DMS53 treated with DMSO at 0.1 percent for 48 hours (cell line): ENCODE data around the gene HOXA11.

Experiments
- DNase-seq: peaks from one replicate; lab custom pipeline; 2025; ENCODE audit not compliant: unreplicated experiment; lab: John Stamatoyannopoulos, UW

Gene HOXA11

DNA sequence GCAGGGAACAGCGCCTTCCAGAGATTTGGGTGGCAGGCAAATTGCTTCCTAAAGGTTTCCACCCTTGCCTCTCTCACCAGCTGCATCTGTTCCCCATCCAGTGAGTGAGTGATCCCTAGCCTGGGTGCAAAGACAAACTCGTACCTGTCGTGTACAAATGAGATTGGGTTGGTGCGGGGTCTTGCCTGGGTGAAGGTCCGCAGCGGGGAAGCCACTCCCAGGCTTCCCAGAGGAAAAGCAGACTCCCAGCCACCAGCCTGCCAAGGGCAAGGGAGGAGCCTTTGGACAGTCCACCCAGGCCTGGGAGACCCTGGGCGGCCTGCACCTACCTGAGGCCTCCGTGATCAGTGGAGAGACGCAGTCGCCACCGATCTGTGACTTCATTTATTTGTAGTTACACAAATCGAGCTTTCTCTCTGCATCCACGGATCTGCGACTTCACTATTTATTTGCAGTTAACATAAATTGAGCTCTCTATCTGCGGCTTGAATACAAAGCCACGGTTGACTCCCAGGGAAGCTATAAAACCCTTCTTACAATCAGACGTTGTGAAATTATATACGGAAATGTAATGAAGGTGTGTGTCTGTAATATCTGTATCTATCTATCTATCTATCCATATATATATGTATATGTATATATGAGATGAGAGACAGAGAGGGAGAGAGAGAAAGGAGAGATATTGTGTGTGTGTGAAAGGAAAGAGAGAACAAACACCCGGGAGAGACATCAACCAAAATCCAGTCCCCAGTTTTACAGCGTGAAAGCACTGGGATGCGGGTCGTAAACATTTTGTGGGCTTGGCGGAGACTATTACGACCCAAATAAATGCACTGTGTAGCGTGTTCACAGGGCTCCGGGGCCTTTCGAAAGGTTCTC lies 25.5 kb downstream of the HOXA11 start:
- DNase-seq = no peak

DNA sequence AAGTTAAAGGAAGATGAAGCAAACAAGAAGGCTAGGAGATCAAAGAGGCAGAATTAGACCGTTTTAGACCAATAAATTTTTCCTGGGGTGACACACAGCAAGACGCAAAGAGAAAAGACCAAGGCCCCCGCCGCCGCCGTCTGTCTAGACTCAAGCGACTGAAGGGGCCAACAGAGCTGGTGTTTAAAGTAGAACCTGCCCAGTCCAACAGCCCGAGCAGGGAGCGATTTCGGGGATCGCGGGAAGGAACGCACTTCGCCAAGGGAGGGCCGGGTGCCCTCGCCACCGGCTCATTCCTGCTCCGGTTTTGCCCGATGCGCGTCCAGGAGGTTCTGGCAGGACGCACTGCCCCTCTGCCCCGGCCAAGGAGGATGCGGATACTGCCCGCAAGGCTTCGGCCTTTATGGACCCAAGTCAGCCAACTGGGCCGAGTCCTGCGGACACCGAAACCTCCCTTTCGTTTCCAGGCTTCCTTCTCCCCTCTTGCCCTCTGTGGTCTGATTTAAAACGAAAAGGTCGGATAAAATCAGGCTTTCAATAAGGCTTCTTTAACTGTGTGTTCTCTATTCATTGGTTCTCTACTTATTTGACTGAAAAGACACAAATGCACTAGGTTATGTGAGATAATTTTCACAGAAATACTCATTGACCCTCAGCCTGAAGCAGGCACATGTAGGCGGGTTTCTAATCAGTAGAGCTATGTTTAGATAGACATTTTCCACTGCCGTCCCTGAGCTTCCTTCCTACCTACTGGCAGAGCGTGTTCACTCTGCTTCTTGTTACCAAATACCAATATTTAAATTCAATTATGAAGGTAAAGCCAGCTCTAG lies 26.4 kb downstream of the HOXA11 start:
- no peak for DNase-seq

DNA sequence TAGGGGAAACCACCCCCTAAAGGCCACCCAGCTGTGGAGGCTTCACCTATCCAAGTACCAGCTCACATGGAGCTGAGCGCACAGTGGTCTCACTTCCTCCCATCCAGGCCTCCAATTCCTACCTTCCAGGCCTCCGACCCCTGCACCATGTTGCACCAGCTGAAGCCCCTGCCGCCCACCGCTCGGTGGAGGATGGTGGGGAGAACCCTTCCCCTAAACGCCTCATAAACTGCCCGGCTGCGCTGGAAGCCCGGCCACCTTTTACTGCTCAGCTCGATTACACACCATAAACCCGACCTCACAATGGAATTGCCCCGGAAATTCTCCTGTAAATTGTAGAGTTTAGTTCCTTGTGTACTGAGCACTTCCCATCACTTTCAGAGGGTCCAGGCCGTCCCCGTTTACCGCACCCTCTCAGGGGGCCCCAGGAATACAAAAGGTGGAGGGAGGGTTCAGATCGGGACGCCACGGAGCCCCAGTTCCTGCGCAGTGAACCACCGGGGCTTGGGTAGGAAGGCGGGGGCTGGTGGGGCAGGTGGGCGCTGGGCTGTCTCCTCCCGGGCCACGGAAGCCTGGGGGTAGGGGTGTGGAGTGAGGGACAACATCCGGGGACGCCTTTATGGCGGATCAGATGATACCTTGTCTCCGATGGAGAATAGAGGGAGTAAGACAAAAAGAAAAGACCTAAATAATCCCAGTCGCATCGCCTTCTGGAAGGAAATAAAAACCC lies 27.2 kb downstream of the HOXA11 start:
- no peak for DNase-seq

DNA sequence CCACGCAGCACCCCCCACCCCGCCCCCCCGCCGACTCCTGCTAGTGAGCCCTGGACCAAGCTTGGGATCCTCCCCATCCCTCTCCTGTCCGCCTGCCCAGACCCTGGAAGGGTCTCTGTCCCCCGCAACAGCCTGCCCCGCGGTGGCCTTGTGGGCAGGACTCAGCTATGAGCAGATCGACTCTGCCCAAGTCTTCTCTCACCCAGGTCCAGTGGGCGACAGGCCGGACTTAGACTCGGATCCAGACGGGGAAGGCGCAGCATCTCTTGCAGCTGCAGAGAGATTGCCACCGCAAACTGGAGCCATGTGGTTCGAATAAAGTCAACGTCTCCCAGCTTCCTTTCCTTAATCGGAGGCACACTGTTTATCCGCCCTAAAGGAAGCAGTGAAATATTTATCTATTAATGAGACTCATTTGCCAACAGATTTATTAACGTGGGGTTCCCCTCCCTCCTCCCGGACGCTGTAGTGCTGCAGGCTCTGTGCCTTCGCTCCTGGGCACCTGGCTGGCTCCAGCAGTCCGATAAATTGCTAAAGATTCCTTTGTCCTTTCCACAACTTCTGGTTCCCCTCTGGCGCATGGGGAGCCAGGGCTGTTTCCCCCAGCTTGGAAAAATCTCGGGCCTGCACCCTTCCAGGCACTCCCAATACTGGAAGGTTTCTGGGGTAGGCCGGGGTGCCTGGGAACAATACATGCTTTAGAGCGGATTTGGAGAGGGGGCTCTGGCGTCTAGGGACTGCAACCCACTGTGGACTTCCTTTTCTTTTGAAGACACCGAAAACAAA lies 27.9 kb downstream of the HOXA11 start:
- no peak for DNase-seq

DNA sequence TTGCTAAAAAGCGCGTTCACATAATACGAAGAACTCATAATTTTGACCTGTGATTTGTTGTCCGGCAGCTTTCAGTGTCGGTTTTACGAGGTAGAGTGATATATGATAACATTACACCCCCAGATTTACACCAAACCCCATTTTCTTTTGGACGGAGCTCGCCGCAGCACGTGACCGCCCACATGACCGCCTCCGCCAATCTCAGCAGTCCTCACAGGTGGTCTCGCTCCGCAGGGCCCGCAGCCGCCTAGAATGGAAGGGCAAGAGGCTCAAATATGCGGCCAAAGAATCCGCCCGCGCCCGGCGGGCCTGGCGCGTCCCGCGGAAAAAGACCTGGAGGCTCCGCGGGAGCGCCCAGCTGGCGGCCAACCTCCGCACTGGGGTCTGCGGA lies 28.5 kb downstream of the HOXA11 start, which contains the start of gene HOXA7:
TSS of gene HOXA7 (minus strand) at position 168 of the 391 bp plus-strand sequence. CDS start at position 38, 130 bp downstream.
- no peak for DNase-seq

DNA sequence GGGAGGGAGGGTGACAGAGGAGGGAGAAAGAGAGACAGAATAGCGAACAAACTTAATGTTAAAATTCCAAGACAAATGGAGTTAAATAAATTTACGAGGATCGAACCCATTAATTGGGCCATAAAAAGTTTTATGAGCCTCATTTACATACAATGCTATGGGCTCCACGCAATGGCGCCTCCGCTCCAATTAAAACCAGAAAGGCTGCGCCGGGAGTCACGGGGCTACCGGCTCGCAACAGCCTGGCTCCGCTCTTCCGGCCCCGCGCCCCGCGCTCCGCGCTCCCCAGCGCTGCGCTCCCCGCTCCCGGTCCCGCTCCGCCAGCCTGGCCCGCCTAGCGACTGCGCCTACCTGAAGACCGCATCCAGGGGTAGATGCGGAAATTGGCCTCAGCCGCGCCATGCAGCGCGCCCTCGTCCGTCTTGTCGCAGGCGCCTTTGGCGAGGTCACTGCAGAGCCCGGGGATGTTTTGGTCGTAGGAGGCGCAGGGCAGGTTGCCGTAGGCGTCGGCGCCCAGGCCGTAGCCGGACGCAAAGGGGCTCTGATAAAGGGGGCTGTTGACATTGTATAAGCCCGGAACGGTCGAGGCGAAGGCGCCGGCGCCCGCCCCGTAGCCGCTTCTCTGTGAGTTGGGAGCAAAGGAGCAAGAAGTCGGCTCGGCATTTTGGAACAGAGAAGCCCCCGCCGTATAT lies 29.1 kb downstream of the HOXA11 start:
- DNase-seq = no peak

DNA sequence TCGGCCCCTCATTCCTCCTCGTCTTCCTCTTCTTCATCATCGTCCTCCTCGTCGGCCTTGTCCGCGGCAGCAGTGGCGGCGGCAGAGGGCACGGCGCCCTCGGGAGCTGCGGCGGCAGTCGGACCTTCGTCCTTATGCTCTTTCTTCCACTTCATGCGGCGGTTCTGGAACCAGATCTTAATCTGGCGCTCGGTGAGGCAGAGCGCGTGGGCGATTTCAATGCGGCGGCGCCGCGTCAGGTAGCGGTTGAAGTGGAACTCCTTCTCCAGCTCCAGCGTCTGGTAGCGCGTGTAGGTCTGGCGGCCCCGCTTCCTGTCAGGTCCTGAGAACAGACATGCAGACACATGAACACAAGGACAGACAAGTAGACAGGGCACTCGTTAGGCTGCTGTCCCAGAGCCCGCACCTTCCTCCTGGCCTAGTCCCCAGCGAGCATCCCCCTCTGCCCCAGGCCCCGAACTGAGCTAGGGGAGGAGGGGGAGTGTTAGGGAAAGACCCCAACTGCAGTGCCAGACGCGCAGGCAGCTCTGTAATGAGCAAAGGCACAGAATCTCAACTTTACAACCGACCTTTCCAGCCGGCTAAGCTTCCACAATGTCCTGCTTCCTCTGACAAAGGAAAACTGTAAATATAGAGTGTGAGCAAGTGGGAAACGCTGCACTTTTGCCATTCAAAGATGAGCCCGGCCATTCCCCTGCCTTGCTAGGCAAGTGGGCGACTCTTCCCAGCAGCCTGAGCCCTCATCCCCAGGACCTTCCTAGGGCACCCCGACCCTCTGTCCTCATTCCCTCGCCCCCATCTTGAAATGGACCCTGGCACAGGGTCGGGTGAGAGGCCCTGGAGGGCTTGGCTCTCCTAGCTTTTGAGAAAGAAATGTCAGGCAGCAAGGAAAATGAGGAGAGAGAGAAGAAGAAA lies 29.9 kb downstream of the HOXA11 start:
- DNase-seq = peak; percentile 34

DNA sequence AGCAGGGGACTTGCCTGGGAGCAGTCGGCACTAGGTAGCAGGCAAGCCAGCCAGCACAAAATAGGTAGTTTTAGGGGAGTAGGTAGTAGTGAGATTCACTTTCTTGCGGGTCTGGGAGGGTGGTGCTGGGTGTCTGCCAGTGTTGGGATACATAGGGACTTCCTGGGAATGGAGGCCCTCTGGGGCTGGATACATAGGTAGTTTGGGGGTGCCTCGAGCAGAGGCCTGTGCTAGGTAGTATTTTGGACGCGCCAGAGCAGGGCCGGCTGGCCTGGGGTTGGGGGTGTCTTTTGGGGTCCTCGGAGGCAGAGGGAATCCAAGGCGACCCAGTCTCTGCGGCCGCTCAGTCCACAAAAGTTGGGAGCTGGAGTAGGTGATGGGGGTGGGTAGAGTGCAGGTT lies 30.7 kb downstream of the HOXA11 start:
- DNase-seq = no peak

DNA sequence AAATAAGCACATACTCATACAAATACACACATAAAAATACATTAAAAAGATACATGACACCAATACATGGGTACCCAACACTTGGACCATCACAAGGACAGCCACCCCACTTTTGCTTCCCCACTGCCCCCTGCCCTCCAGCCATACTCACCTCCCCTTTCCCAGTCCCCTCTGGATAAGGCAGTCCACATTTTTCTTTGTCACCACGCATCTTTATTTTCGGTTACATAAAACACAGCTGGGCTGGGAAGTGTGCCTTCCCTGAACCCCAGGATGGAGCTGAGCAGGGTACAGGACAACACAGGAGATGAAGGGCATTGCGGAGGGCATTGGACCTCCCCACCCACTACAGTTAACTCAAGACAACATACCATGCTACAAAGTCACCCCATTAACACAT lies 31.5 kb downstream of the HOXA11 start:
- no peak for DNase-seq

DNA sequence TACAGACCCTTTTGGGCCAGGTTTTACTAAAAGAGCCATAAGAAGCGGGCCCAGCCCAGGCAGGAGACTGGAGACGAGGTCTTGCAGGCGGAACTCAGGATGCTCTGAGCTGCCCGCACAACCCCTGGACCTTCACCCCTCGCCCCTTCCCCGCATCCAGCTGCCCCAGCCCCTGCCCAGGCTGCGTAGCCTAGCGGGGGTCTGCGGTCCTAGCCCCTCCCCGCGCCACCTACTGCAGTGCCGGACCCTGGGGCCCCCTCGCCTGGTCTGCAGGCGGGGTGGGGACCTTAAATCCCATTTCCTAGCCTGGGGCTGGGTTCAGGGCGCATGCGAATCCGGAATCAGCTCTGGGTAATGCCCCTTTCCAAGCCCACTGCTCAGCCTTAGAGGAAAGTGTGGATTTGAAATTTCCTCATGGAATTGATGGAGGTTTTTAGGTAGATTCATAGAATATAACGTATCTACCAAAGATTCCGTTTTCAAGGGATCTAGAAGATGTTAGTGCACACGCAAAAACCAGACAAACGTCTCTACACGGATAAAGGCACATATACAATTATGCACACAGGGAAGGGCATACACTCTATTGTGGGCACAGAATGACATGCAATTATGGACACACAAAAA lies 32.1 kb downstream of the HOXA11 start:
- DNase-seq = no peak

DNA sequence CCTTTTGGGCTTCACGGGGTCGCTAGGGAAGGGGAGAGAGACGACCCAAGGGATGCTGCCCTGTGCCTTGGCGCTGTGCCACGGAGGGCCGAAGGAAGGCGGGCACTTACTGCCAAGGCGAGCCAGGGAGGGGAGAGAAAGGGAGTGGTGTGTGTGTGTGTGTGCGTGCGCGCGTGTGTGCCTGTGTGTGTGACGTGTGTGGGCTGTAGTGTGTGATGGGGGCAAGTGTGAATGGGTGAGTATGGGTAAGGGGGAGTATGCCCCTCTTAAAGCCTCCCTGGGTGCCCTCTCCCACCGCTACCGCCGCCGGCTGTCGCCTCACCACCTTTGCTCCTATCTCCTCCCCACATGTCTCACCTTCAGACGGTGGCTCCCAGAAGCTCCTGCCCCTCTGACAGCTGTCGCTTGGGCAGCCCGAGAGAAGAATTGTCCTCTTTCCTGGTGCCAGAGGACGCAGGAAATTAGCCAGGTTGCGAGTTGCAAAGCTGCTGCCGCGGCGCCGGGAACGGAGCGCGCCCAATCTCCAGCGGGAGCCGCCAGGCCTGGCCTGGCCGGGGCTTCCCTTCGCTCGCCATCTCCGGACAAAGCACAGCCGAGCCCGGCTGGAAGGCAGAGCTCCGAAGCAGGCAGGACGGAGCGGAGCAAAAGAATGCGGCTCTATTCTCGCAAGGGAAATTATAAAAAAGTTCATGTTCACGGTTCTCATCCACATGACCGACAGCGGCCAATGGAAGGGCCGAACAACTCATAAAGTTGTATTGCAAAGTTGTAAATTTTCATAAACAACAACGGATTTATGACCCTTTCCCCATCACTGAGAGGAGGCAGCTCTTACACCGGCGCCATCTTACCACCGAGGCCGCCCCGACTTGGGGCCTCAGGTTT lies 32.9 kb downstream of the HOXA11 start, which contains the start of gene HOXA3:
TSS of gene HOXA3 (minus strand) at position 653 of the 885 bp plus-strand sequence. CDS start 41,943 bp downstream, outside the sequence.
- peak; percentile 57 for DNase-seq

DNA sequence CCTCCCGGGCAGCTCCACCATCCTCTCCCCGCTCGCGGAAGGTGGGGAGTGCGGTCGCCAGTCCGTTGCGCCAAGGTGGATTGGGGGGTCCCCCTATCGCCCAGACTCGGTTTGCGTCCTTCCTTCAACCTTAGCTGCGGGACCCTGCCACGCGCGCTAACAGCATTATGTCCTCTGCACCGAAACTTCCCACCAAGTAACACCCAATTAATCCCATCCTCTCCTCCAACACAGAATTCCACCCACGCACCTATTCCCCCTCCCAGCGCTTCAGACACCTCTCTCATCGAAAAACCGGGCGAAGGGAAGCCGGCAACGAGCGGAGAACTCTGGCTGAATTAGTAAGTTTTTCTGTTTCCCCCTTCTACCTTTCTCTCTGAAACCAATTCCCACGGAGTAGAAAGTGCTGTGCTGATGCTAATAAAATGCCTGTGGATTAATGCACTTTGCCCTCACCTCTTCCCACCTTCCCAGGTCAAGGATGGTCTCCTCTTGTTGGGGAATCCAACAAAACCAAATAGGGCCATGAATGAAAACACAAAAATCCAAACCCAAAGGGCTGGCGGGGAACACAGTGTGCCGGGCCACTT lies 33.6 kb downstream of the HOXA11 start:
- no peak for DNase-seq

DNA sequence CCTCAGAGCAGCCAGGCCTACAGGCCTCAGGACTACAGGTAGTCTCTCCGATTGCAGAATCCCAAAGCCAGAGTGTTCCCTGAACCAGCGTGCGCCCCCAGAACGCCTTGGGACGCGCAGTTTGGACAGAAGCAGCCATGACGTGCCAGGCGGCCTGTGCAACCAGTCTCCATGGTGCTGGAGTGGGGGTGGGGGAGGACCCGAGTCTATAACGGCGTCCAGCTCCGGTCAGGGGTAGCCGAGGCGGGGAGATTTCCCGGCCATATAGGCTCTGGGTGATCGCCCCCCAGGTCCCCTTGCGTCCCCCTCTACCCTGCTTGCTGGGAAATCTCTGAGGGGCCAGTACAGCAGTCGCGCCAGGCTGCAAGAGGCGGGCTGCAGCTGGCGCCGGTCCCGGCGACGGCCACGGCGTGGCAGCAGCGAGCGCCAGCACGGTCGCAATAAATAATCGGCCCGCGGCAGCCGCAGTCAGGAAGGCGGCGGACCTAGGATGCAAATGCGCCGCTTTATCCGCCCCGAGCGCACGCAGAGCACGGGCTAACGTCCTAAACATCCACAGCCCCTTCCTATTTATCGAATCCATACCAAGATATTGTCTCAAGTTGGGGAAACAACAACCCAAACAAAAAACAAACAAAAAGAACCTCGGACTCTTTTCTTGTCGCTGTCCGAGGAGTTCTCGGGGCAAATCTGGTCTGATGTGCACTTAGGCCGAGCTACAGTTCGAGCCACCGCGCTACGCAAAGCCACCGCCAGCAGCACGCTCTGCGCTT lies 34.3 kb downstream of the HOXA11 start:
- peak; percentile 90 for DNase-seq

DNA sequence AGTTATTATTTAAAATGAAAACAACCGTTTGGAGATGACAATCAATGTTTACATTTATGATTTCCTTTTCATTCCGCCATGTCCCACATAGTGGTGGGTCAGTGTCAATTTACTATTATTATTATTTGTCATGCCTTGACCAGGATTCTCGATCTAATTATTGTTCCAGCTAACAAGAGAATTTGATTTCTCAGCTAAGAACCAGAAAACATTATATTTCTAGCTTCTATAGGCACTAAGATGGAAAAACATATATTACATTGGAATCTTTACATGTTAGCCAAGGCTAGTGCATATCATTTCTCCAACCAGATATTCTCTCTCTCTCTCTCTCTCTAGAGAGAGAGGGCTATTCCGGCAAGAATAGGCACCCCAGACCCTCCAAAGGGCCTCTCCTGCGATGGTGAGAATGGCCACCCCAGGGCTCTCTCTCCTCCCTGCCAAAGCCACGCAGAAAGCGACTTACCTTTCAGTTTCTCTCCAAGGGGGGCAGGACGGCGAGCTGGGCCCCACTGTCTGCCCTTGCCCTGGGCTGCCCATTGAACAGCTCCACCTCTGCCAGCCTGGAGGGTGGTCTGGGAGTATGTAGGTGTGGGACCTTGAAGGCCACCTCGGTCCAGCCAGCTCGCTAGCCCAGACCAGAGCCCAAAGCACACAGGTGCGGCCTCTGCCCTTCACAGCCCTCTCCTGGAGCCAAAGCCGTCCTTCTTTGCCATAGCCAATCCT lies 35.0 kb downstream of the HOXA11 start:
- no peak for DNase-seq
